HCT116 (cell line): ENCODE data around the gene RANGAP1. TPM values are rescaled to one million over a fixed set of nuclear protein-coding genes. Genes with fewer than 3 reads are reported as not detected.

ENCODE experiments used
- ATAC-seq: fragments of 200-7000 bp; cut with Tn5 transposase; 2 replicates; pipeline ENCODE4 v1.9.1; 2020; ENCODE audit warnings: mild to moderate bottlenecking, moderate library complexity
- BruUV-seq: library from RNA; stranded (reverse); fragments of 400-500 nt; replicated peaks from 2 replicates; lab custom pipeline; 2021; lab: Mats Ljungman, UMichigan
- CTCF ChIA-PET: fragments of 300-600 bp; sonication (Branson Sonifier 250); formaldehyde crosslinking; loops from one replicate; lab custom pipeline; 2021; ENCODE audit warnings: antibody characterized with exemption; lab: Charles Lee
- POLR2A ChIA-PET: fragments of 300-600, 350-600 bp; sonication (Branson Sonifier 250); formaldehyde crosslinking; loops from one replicate; lab custom pipeline; 2021; ENCODE audit warnings: antibody characterized with exemption; lab: Charles Lee
- RAD21 ChIA-PET, 2 experiments: fragments of 300-600 bp; sonication (Branson Sonifier 250); formaldehyde crosslinking; loops; one replicate each; lab custom pipeline; 2023; ENCODE audit warnings: low total read pairs in 2 of 2; ENCODE audit not compliant: uncharacterized antibody in 2 of 2, unreplicated experiment in 2 of 2, low non-redundant PET in 1 of 2; lab: Charles Lee
- DNase-seq: peaks from one replicate; pipeline ENCODE4 v3.0.0-alpha.2; 2010; ENCODE audit warnings: low read depth, low spot score
- H2AFZ ChIP-seq: fragments of 200-600 bp; shearing (Covaris generic), sonication (generic); 2 replicates; pipeline ENCODE4 v1.6.1; 2017; ENCODE audit warnings: low read depth, mixed run types, mixed read lengths, antibody characterized with exemption, low read length; ENCODE audit not compliant: poor library complexity, severe bottlenecking
- H3K27ac ChIP-seq: 2 replicates; pipeline ENCODE4 v1.5.1; 2012; ENCODE audit warnings: low read depth, low read length
- H3K27me3 ChIP-seq: fragments of 200-600 bp; sonication (generic); 2 replicates; pipeline ENCODE4 v1.6.1; 2016; ENCODE audit warnings: mixed run types, low read length, mixed read lengths; ENCODE audit not compliant: insufficient read depth
- H3K36me3 ChIP-seq, 2 experiments: fragments of 200-500 bp in 1 of 2; fragments of 200-600 bp in 1 of 2; sonication (Bioruptor generic) in 1 of 2; sonication (generic) in 1 of 2; 2 replicates each; pipeline versions ENCODE4 v1.5.1 to v1.6.1; 2014 to 2016; ENCODE audit warnings: low read length in 2 of 2, inconsistent platforms in 1 of 2, mixed read lengths in 1 of 2, mixed run types in 1 of 2; ENCODE audit not compliant: insufficient read depth in 2 of 2, control insufficient read depth in 1 of 2
- H3K4me1 ChIP-seq, 2 experiments: fragments of 200-600 bp in 1 of 2; sonication (generic) in 1 of 2; 2 replicates each; pipeline versions ENCODE4 v1.5.1 to v1.6.1; 2012 to 2017; ENCODE audit warnings: low read length in 2 of 2, inconsistent platforms in 1 of 2, mild to moderate bottlenecking in 1 of 2, mixed read lengths in 1 of 2, mixed run types in 1 of 2, moderate library complexity in 1 of 2; ENCODE audit not compliant: insufficient read depth in 2 of 2, control insufficient read depth in 1 of 2
- H3K4me2 ChIP-seq: fragments of 200-600 bp; sonication (generic); 2 replicates; pipeline ENCODE4 v1.6.1; 2017; ENCODE audit warnings: mixed run types, low read length, mixed read lengths
- H3K4me3 ChIP-seq, 2 experiments: fragments of 200-600 bp in 1 of 2; sonication (generic) in 1 of 2; replicated peaks in 1 of 2; 2 replicates each; pipeline ENCODE4 v1.5.1; 2011 to 2016; ENCODE audit warnings: low read length in 2 of 2, control low read depth in 1 of 2, low read depth in 1 of 2, mild to moderate bottlenecking in 1 of 2, mixed read lengths in 1 of 2, mixed run types in 1 of 2
- H3K79me2 ChIP-seq: fragments of 200-600 bp; sonication (generic); 2 replicates; pipeline ENCODE4 v1.6.1; 2017; ENCODE audit warnings: mild to moderate bottlenecking, mixed run types, low read length, moderate library complexity, mixed read lengths; ENCODE audit not compliant: insufficient read depth
- H3K9ac ChIP-seq: fragments of 200-600 bp; sonication (generic); 2 replicates; pipeline ENCODE4 v1.6.1; 2016; ENCODE audit warnings: low read length, mixed read lengths
- H3K9me2 ChIP-seq: fragments of 200-600 bp; sonication (generic), shearing (Covaris generic); 2 replicates; pipeline ENCODE4 v1.6.1; 2017; ENCODE audit warnings: mixed run types, mild to moderate bottlenecking, moderate library complexity; ENCODE audit not compliant: insufficient read depth
- H3K9me3 ChIP-seq, 2 experiments: fragments of 200-500 bp in 1 of 2; fragments of 200-600 bp in 1 of 2; sonication (Bioruptor generic) in 1 of 2; sonication (generic) in 1 of 2; 2 replicates each; pipeline ENCODE4 v1.6.1; 2014 to 2017; ENCODE audit warnings: low read length in 2 of 2, mixed read lengths in 2 of 2, inconsistent platforms in 1 of 2, low read depth in 1 of 2, mild to moderate bottlenecking in 1 of 2, mixed run types in 1 of 2, moderate library complexity in 1 of 2; ENCODE audit not compliant: control insufficient read depth in 1 of 2, insufficient read depth in 1 of 2
- H4K20me1 ChIP-seq: fragments of 200-600 bp; sonication (generic), shearing (Covaris generic); 2 replicates; pipeline ENCODE4 v1.6.1; 2017; ENCODE audit warnings: mixed run types, mild to moderate bottlenecking, moderate library complexity; ENCODE audit not compliant: insufficient read depth
- ATF3 ChIP-seq: IDR thresholded peaks from 2 replicates; pipeline ENCODE4 v1.6.1; 2012
- CBX3 ChIP-seq: IDR thresholded peaks from 2 replicates; pipeline ENCODE4 v1.6.1; 2012; ENCODE audit warnings: low read depth
- CEBPB ChIP-seq: IDR thresholded peaks from 2 replicates; pipeline ENCODE4 v1.6.1; 2012; ENCODE audit warnings: low read depth
- EZH2 ChIP-seq: fragments of 200-600 bp; sonication (generic); IDR thresholded peaks from 2 replicates; pipeline ENCODE4 v1.6.1; 2017; ENCODE audit warnings: antibody characterized with exemption, mixed run types
- FOSL1 ChIP-seq: IDR thresholded peaks from 2 replicates; pipeline ENCODE4 v1.6.1; 2012; ENCODE audit warnings: low read depth
- JUND ChIP-seq: IDR thresholded peaks from 2 replicates; pipeline ENCODE4 v1.6.1; 2012
- POLR2A ChIP-seq: IDR thresholded peaks from 2 replicates; pipeline ENCODE4 v1.7.0; 2011; ENCODE audit warnings: borderline replicate concordance; ENCODE audit not compliant: insufficient read depth, insufficient read length; ENCODE audit errors: extremely low read depth
- RAD21 ChIP-seq: IDR thresholded peaks from 2 replicates; pipeline ENCODE4 v1.6.1; 2012; ENCODE audit warnings: low read depth, mild to moderate bottlenecking
- SP1 ChIP-seq: IDR thresholded peaks from 2 replicates; pipeline ENCODE4 v1.6.1; 2012; ENCODE audit warnings: low read depth
- SRF ChIP-seq: IDR thresholded peaks from 2 replicates; pipeline ENCODE4 v1.6.1; 2012; ENCODE audit warnings: low read depth
- TCF7L2 ChIP-seq: IDR thresholded peaks from 2 replicates; pipeline ENCODE4 v1.7.0; 2011; ENCODE audit warnings: borderline replicate concordance, inconsistent platforms; ENCODE audit not compliant: insufficient read depth, insufficient read length; ENCODE audit errors: extremely low read depth
- YY1 ChIP-seq: IDR thresholded peaks from 2 replicates; pipeline ENCODE4 v1.6.1; 2011; ENCODE audit warnings: low read length, low read depth, moderate library complexity, mild to moderate bottlenecking; ENCODE audit not compliant: insufficient replicate concordance; ENCODE audit errors: extremely low read depth
- ZNF274 ChIP-seq: fragments of 200-500 bp; sonication (Bioruptor generic); IDR thresholded peaks from 2 replicates; pipeline ENCODE4 v1.6.1; 2014; ENCODE audit warnings: mild to moderate bottlenecking, low read depth, low read length, inconsistent platforms
- intact Hi-C: fragments of 100-400 bp; cut with micrococcal nuclease; formaldehyde crosslinking; loops from 2 replicates; pipeline ENCODE4 v1.10.0; 2022
- total RNA-seq: library from RNA; stranded (reverse); gene quantifications from one replicate; pipeline ENCODE4 v1.2.1, GENCODE V29; 2021; ENCODE audit not compliant: unreplicated experiment
- TF ChIP-seq, protein P1 (sequence below): IDR thresholded peaks from 2 replicates; pipeline ENCODE4 v1.6.1; 2012
- TF ChIP-seq, protein P2 (sequence below): IDR thresholded peaks from 2 replicates; pipeline ENCODE4 v1.6.1; 2012; ENCODE audit warnings: low read depth
- TF ChIP-seq, protein P3 (sequence below): IDR thresholded peaks from 2 replicates; pipeline ENCODE4 v1.6.1; 2011; ENCODE audit warnings: mild to moderate bottlenecking, low read length, moderate library complexity; ENCODE audit not compliant: insufficient replicate concordance; ENCODE audit errors: extremely low read depth

RANGAP1 gene
- total RNA-seq, 1 experiment from 2014 or later: 121 TPM

DNA sequence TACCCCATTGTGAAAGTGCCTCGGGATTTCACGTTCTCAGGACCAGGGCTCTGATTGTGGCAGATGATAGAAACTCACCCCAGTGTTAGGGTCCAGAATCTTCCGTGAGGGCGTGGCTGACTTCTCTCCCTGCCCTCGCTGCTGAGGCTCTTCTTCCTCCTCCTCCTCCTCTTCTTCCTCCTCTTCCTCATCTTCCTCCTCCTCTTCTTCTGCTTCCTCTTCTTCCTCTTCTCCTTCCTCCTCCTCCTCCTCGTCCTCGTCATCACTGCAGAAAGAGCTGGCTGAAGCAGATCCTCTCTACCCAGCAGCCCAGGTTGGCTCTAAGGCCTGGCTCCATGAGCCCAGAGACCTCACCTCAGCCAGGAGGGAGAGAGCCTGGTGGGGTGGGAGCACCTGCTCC lies 31.8 kb downstream of the RANGAP1 start:
- H3K4me2 ChIP-seq: no peak overlapping the region
- H3K4me3 ChIP-seq: no peak overlapping the region
- no peak for TF ChIP-seq FOSL1
- H2AFZ ChIP-seq: no peak overlapping the region
- no TSS peak for BruUV-seq
- no peaks in the 10 kb centered on the region for H4K20me1 ChIP-seq
- POLR2A ChIA-PET: no interaction called here
- no peak overlapping the region for H3K9ac ChIP-seq
- intact Hi-C loops: no loop called here
- CTCF ChIA-PET: interaction anchor here (1.5 kb wide), 1 partner anchor 331 kb away, joined by 3 read pairs; no protein-coding TSS in a partner anchor
- RAD21 ChIA-PET: no interaction called here
- no peak overlapping the region for H3K27ac ChIP-seq
- H3K9me3 ChIP-seq: no peaks in the 10 kb centered on the region
- H3K4me1 ChIP-seq: no peaks in the 10 kb centered on the region
- no peaks in the 10 kb centered on the region for H3K9me2 ChIP-seq
- peaks cover 69 to 70% of the 10 kb centered on the region in 2 experiments for H3K36me3 ChIP-seq
- DNase-seq: no peak
- H3K27me3 ChIP-seq: no peaks in the 10 kb centered on the region
- H3K79me2 ChIP-seq: peaks cover 16% of the 10 kb centered on the region; the same call in 1 of the 2 replicates
- ATAC-seq: no peak

DNA sequence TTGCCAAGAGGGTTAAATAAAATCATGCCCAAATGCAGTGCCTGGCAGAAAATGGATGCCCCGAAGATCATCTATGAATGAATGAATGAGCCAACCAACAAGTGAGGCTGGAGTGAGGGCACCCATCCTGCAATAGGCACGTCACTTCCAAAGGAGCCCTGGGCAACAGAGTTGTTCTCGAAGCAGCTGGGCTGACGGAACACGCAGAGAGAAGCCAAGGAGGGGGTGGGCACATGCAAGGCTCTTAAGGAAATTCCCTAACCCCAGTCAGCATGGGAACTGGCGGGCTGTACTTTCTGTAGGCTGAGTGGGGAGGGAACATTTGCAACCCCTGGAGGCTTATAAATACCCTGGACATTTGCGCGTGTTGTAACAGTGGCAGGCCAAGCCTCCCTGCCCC lies 33.6 kb downstream of the RANGAP1 start:
- DNase-seq (no peak), ATAC-seq (no peak)
- peaks cover 57 to 73% of the 10 kb centered on the region in 2 experiments for H3K36me3 ChIP-seq
- no peaks in the 10 kb centered on the region for H3K9me2 ChIP-seq
- BruUV-seq: no TSS peak
- no peaks in the 10 kb centered on the region for H3K4me1 ChIP-seq
- H3K27ac ChIP-seq: no peak overlapping the region
- H3K79me2 ChIP-seq: peaks cover 7% of the 10 kb centered on the region; the same call in 1 of the 2 replicates
- H2AFZ ChIP-seq: no peak overlapping the region
- ChIA-PET CTCF (no interaction called here), POLR2A (interaction anchor here (1.3 kb wide), 1 partner anchor 9 kb away, joined by 3 read pairs; no protein-coding TSS in a partner anchor), RAD21 (no interaction called here)
- no peaks in the 10 kb centered on the region for H3K27me3 ChIP-seq
- no peaks in the 10 kb centered on the region for H3K9me3 ChIP-seq
- H4K20me1 ChIP-seq: no peaks in the 10 kb centered on the region
- no peak overlapping the region for H3K4me2 ChIP-seq
- H3K9ac ChIP-seq: no peak overlapping the region
- intact Hi-C loops: no loop called here
- H3K4me3 ChIP-seq: no peak overlapping the region
- TF ChIP-seq SP1 (no peak), JUND (no peak), CBX3 (no peak), FOSL1 (no peak), TCF7L2 (no peak), RAD21 (no peak), SRF (no peak), CEBPB (no peak), POLR2A (no peak), ATF3 (no peak), YY1 (no peak), ZNF274 (no peak), EZH2 (no peak)
- TF ChIP-seq, protein P1, sequence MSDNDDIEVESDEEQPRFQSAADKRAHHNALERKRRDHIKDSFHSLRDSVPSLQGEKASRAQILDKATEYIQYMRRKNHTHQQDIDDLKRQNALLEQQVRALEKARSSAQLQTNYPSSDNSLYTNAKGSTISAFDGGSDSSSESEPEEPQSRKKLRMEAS: no peak
- TF ChIP-seq, protein P2, sequence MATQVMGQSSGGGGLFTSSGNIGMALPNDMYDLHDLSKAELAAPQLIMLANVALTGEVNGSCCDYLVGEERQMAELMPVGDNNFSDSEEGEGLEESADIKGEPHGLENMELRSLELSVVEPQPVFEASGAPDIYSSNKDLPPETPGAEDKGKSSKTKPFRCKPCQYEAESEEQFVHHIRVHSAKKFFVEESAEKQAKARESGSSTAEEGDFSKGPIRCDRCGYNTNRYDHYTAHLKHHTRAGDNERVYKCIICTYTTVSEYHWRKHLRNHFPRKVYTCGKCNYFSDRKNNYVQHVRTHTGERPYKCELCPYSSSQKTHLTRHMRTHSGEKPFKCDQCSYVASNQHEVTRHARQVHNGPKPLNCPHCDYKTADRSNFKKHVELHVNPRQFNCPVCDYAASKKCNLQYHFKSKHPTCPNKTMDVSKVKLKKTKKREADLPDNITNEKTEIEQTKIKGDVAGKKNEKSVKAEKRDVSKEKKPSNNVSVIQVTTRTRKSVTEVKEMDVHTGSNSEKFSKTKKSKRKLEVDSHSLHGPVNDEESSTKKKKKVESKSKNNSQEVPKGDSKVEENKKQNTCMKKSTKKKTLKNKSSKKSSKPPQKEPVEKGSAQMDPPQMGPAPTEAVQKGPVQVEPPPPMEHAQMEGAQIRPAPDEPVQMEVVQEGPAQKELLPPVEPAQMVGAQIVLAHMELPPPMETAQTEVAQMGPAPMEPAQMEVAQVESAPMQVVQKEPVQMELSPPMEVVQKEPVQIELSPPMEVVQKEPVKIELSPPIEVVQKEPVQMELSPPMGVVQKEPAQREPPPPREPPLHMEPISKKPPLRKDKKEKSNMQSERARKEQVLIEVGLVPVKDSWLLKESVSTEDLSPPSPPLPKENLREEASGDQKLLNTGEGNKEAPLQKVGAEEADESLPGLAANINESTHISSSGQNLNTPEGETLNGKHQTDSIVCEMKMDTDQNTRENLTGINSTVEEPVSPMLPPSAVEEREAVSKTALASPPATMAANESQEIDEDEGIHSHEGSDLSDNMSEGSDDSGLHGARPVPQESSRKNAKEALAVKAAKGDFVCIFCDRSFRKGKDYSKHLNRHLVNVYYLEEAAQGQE: no peak
- TF ChIP-seq, protein P3, sequence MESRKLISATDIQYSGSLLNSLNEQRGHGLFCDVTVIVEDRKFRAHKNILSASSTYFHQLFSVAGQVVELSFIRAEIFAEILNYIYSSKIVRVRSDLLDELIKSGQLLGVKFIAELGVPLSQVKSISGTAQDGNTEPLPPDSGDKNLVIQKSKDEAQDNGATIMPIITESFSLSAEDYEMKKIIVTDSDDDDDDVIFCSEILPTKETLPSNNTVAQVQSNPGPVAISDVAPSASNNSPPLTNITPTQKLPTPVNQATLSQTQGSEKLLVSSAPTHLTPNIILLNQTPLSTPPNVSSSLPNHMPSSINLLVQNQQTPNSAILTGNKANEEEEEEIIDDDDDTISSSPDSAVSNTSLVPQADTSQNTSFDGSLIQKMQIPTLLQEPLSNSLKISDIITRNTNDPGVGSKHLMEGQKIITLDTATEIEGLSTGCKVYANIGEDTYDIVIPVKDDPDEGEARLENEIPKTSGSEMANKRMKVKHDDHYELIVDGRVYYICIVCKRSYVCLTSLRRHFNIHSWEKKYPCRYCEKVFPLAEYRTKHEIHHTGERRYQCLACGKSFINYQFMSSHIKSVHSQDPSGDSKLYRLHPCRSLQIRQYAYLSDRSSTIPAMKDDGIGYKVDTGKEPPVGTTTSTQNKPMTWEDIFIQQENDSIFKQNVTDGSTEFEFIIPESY: no peak
